Caki2 (cell line): ENCODE results near the gene LRRC41. TPM values are rescaled to one million over a fixed set of nuclear protein-coding genes. Genes with fewer than 3 reads are reported as not detected.
"Not testable (repeated sequence)": the region's sequence is repeated elsewhere in the genome, so short reads cannot be mapped to it uniquely, and the experiment has no call there.

Experiments
- DNase-seq: peaks from one replicate; pipeline ENCODE4 v3.0.0-alpha.2; 2015; ENCODE audit warnings: low read depth
- in situ Hi-C: cut with HindIII; loops from 2 replicates; pipeline ENCODE4 v1.10.0; 2016; ENCODE audit warnings: low sequenced_read_pairs, low pct_unique_long_range_greater_than_20kb, mixed read lengths
- total RNA-seq: library from RNA; depleted of rRNA; stranded (reverse); fragments of >200 nt; shearing (Covaris generic); gene quantifications from 2 replicates; pipeline ENCODE4 v1.2.3, GENCODE V29; 2014; ENCODE audit warnings: low replicate concordance

LRRC41 gene
- total RNA-seq, 1 experiment from 2014 or later = 81.7 TPM

GRCh38 chr1:46329807-46330206 lies 26.4 kb upstream of the LRRC41 start:
- DNase-seq, in situ Hi-C loops: not testable (repeated sequence)

- in situ Hi-C loops, DNase-seq: not testable (repeated sequence)
Observed at GRCh38 chr1:46328182-46328581, 24.8 kb upstream of the LRRC41 start.

GRCh38 chr1:46325285-46326076 lies 22.1 kb upstream of the LRRC41 start:
- DNase-seq, in situ Hi-C loops: not testable (repeated sequence)

GRCh38 chr1:46322191-46322590 lies 18.8 kb upstream of the LRRC41 start:
- in situ Hi-C loops, DNase-seq: not testable (repeated sequence)

- DNase-seq, in situ Hi-C loops: not testable (repeated sequence)
Observed at GRCh38 chr1:46319960-46320914, 16.8 kb upstream of the LRRC41 start.

GRCh38 chr1:46319301-46319700 lies 15.9 kb upstream of the LRRC41 start:
- DNase-seq, in situ Hi-C loops: not testable (repeated sequence)

GRCh38 chr1:46317323-46317722 lies 13.9 kb upstream of the LRRC41 start:
- no peak for DNase-seq
- in situ Hi-C loops = no loop called here

GRCh38 chr1:46315669-46316403 lies 12.4 kb upstream of the LRRC41 start:
- in situ Hi-C loops = no loop called here
- peak; percentile 29 for DNase-seq

GRCh38 chr1:46310321-46310720 lies 6.9 kb upstream of the LRRC41 start:
- in situ Hi-C loops = no loop called here
- no peak for DNase-seq

GRCh38 chr1:46309401-46310159 lies 6.2 kb upstream of the LRRC41 start:
- in situ Hi-C loops = no loop called here
- DNase-seq = no peak

- in situ Hi-C loops = no loop called here
Observed at GRCh38 chr1:46306159-46306530, 2.7 kb upstream of the LRRC41 start.

GRCh38 chr1:46303872-46304326 lies 483 bp upstream of the LRRC41 start:
- in situ Hi-C loops = no loop called here
- peak; percentile 33 for DNase-seq

More at GRCh38 chr1:46306159-46306530, 2.7 kb upstream of the LRRC41 start:
- no peak for DNase-seq

GRCh38 chr1:46302641-46303037 lies 777 bp downstream of the LRRC41 start:
- in situ Hi-C loops = no loop called here
- DNase-seq = peak; percentile 48

- in situ Hi-C loops = no loop called here
- DNase-seq = peak; percentile 58
Observed at GRCh38 chr1:46301808-46302640, 1.4 kb downstream of the LRRC41 start.

GRCh38 chr1:46301406-46301807 lies 2.0 kb downstream of the LRRC41 start:
- peak; percentile 18 for DNase-seq
- in situ Hi-C loops = no loop called here

- in situ Hi-C loops = no loop called here
- DNase-seq = no peak
Observed at GRCh38 chr1:46300673-46301405, 2.6 kb downstream of the LRRC41 start.
